PC-9 (cell line): ENCODE measurements around the gene COG5.

Experiments
- CTCF ChIP-seq: fragments of 200-600 bp; sonication (generic); conservative IDR thresholded peaks from 2 replicates; pipeline ENCODE4 v1.6.1; 2017; ENCODE audit warnings: mixed run types, antibody characterized with exemption, mild to moderate bottlenecking, moderate library complexity
- EZH2 ChIP-seq: fragments of 200-600 bp; sonication (generic); IDR thresholded peaks from 2 replicates; pipeline ENCODE4 v1.8.0; 2017; ENCODE audit warnings: antibody characterized with exemption, low read depth

GRCh38 chr7:107559864-107560263 lies 3.9 kb downstream of the COG5 start:
- TF ChIP-seq CTCF: no peak
- TF ChIP-seq EZH2: no peak
